MM.1S (cell line): Measurements from ENCODE around the gene GNL3L.
"Not testable (repeated sequence)": the region's sequence is repeated elsewhere in the genome, so short reads cannot be mapped to it uniquely, and the experiment has no call there.

Experiments
- DNase-seq: peaks from one replicate; pipeline ENCODE4 v3.0.0-alpha.2; 2015
- H2AFZ ChIP-seq: fragments of 300-600 bp; sonication (generic); 2 replicates; pipeline ENCODE4 v1.6.0; 2016; ENCODE audit warnings: antibody characterized with exemption, low read length
- H3F3A ChIP-seq: fragments of 300-600 bp; sonication (generic); 2 replicates; pipeline ENCODE4 v1.6.1; 2016; ENCODE audit warnings: mild to moderate bottlenecking, antibody characterized with exemption, low read length, moderate library complexity, mixed read lengths; ENCODE audit not compliant: insufficient read depth
- H3K27ac ChIP-seq: fragments of 300-600 bp; sonication (generic); 2 replicates; pipeline ENCODE4 v1.5.1; 2016; ENCODE audit warnings: mild to moderate bottlenecking, low read length
- H3K27me3 ChIP-seq: fragments of 300-600 bp; sonication (generic); replicated peaks from 2 replicates; pipeline ENCODE4 v1.6.0; 2016; ENCODE audit warnings: low read length; ENCODE audit not compliant: insufficient read depth
- H3K36me3 ChIP-seq: fragments of 300-600 bp; sonication (generic); replicated peaks from 2 replicates; pipeline ENCODE4 v1.6.1; 2016; ENCODE audit warnings: mild to moderate bottlenecking, low read length, mixed read lengths; ENCODE audit not compliant: insufficient read depth
- H3K4me1 ChIP-seq: fragments of 300-600 bp; sonication (generic); 2 replicates; pipeline ENCODE4 v1.6.1; 2016; ENCODE audit warnings: low read length, mixed read lengths
- H3K4me2 ChIP-seq: fragments of 300-600 bp; sonication (generic); 2 replicates; pipeline ENCODE4 v1.6.0; 2016; ENCODE audit warnings: low read depth, low read length
- H3K4me3 ChIP-seq: fragments of 300-600 bp; sonication (generic); 2 replicates; pipeline ENCODE4 v1.5.1; 2016; ENCODE audit warnings: low read length, mixed read lengths
- H3K79me2 ChIP-seq: fragments of 300-600 bp; sonication (generic); 2 replicates; pipeline ENCODE4 v1.6.1; 2016; ENCODE audit warnings: mixed run types, low read length, mixed read lengths
- H3K9ac ChIP-seq: fragments of 300-600 bp; sonication (generic); 2 replicates; pipeline ENCODE4 v1.6.1; 2016; ENCODE audit warnings: low read length, mixed read lengths
- H3K9me2 ChIP-seq: fragments of 300-600 bp; sonication (generic); replicated peaks from 2 replicates; pipeline ENCODE4 v1.6.1; 2016; ENCODE audit warnings: mild to moderate bottlenecking, low read length, mixed read lengths; ENCODE audit not compliant: insufficient read depth
- H3K9me3 ChIP-seq: fragments of 300-600 bp; sonication (generic); replicated peaks from 2 replicates; pipeline ENCODE4 v1.6.1; 2016; ENCODE audit warnings: mild to moderate bottlenecking, low read length, mixed read lengths; ENCODE audit not compliant: insufficient read depth
- H4K20me1 ChIP-seq: fragments of 300-600 bp; sonication (generic); 2 replicates; pipeline ENCODE4 v1.6.1; 2016; ENCODE audit warnings: mild to moderate bottlenecking, low read length, moderate library complexity, mixed read lengths; ENCODE audit not compliant: insufficient read depth
- EZH2 ChIP-seq: fragments of 300-600 bp; sonication (generic); optimal IDR thresholded peaks from 2 replicates; pipeline ENCODE3; 2017; ENCODE audit warnings: low read depth, mild to moderate bottlenecking, antibody characterized with exemption, low read length, mixed read lengths
- EZH2phosphoT487 ChIP-seq: fragments of 300-600 bp; sonication (generic); IDR thresholded peaks from 2 replicates; pipeline ENCODE4 v1.6.1; 2018; ENCODE audit warnings: antibody characterized with exemption, low read length
- TF ChIP-seq, protein P1 (sequence below): fragments of 300-600 bp; sonication (generic); IDR thresholded peaks from 2 replicates; pipeline ENCODE4 v1.5.1; 2016; ENCODE audit warnings: antibody characterized with exemption, low read length, mixed read lengths

GNL3L gene

DNA sequence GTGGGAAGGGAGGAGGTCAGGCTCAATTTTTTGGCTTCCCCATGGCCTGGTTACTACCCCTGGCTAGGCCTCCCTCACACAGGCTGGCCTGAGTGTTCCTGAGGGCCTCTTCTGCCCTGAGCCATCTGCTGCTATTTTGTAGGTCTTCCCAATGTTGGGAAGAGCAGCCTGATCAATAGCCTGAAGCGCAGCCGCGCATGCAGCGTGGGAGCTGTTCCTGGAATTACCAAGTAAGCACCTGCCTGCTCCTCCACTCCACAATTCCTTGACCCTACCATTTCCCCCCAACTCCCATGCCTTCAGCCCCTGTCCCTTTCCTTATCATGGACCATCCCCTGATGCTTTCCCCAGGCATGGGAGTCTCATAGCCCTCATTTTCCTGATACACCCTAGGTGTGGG is 20.8 kb downstream of the GNL3L start:
- H3K9me2 ChIP-seq: no peaks in the 10 kb centered on the region
- TF ChIP-seq, protein P1, sequence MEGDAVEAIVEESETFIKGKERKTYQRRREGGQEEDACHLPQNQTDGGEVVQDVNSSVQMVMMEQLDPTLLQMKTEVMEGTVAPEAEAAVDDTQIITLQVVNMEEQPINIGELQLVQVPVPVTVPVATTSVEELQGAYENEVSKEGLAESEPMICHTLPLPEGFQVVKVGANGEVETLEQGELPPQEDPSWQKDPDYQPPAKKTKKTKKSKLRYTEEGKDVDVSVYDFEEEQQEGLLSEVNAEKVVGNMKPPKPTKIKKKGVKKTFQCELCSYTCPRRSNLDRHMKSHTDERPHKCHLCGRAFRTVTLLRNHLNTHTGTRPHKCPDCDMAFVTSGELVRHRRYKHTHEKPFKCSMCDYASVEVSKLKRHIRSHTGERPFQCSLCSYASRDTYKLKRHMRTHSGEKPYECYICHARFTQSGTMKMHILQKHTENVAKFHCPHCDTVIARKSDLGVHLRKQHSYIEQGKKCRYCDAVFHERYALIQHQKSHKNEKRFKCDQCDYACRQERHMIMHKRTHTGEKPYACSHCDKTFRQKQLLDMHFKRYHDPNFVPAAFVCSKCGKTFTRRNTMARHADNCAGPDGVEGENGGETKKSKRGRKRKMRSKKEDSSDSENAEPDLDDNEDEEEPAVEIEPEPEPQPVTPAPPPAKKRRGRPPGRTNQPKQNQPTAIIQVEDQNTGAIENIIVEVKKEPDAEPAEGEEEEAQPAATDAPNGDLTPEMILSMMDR: no peak
- TF ChIP-seq EZH2: no peak
- no peak for TF ChIP-seq EZH2phosphoT487

DNA sequence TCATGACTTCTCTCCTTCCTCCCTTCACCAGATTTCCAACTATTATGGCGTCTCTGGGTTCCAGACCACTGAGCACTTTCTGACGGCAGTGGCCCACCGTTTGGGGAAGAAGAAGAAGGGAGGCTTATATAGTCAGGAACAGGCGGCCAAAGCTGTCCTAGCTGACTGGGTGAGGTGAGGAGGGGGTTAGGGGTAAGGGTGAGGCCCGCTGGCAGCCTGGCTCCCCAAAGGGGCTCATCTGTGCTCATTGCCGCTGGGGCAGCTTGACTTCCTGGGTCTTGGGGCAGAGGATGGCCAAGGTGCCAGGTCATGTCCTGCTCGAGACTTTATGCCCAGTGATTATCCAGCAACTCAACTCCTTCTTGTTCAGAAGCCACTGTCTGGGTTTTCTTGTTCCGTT is 21.8 kb downstream of the GNL3L start:
- H3K4me2 ChIP-seq: no peak overlapping the region
- no peaks in the 10 kb centered on the region for H3K79me2 ChIP-seq
- TF ChIP-seq EZH2phosphoT487 (no peak), EZH2 (no peak)
- TF ChIP-seq, protein P1: no peak
- DNase-seq: no peak
- H3K9me2 ChIP-seq: no peaks in the 10 kb centered on the region
- no peak overlapping the region for H2AFZ ChIP-seq
- H3F3A ChIP-seq: no peaks in the 10 kb centered on the region
- H4K20me1 ChIP-seq: no peaks in the 10 kb centered on the region
- no peak overlapping the region for H3K27ac ChIP-seq
- H3K4me3 ChIP-seq: no peak overlapping the region
- H3K4me1 ChIP-seq: no peaks in the 10 kb centered on the region
- no peaks in the 10 kb centered on the region for H3K27me3 ChIP-seq
- no peak overlapping the region for H3K9ac ChIP-seq
- no peaks in the 10 kb centered on the region for H3K36me3 ChIP-seq
- no peaks in the 10 kb centered on the region for H3K9me3 ChIP-seq

More for the DNA sequence above, 20.8 kb downstream of the GNL3L start:
- Histone ChIP-seq H4K20me1 (no peaks in the 10 kb centered on the region), H3K4me1 (no peaks in the 10 kb centered on the region), H3K36me3 (no peaks in the 10 kb centered on the region), H3F3A (no peaks in the 10 kb centered on the region), H3K4me2 (no peak overlapping the region), H2AFZ (no peak overlapping the region), H3K4me3 (no peak overlapping the region), H3K9me3 (no peaks in the 10 kb centered on the region), H3K27ac (no peak overlapping the region), H3K9ac (no peak overlapping the region), H3K27me3 (no peaks in the 10 kb centered on the region), H3K79me2 (no peaks in the 10 kb centered on the region)
- DNase-seq: no peak

DNA sequence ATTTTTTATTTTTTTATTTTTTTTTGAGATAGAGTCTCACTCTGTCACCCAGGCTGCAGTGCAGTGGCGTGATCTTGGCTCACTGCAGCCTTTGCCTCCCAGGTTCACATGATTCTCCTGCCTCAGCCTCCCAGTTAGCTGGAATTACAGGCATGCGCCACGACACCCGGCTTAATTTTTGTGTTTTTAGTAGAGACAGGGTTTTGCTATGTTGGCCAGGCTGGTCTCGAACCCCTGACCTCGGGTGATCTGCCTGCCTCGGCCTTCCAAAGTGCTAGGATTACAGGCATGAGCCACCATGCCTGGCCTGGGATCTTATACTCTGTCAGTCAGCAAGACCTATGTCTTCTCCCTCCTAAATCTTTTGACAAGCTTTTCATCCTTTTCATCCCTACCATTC is 25.0 kb downstream of the GNL3L start:
- H3K4me3 ChIP-seq, H4K20me1 ChIP-seq, DNase-seq, H3F3A ChIP-seq, H3K9me3 ChIP-seq, H3K27ac ChIP-seq, H3K9ac ChIP-seq, H2AFZ ChIP-seq, H3K4me2 ChIP-seq, H3K27me3 ChIP-seq, H3K4me1 ChIP-seq, H3K79me2 ChIP-seq, H3K9me2 ChIP-seq, H3K36me3 ChIP-seq: not testable (repeated sequence)

DNA sequence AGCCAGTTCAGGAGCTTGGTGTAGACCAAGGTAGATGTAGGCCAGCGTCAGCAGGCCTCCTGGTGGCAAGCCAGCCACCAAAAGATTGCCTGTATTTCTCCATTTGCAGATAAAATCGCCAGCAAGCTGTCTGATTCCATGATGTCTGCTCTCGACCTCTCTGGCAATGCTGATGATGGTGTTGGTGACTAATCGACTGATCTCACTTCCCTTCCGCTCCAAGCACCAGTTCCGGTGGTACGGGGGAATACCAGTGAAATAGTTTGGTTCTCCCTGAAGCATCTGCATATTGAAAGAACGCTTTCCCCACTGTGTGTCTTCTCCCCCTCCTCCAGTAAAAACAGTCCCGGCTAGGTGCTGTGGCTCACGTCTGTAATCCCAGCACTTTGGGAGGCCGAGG is 30.4 kb downstream of the GNL3L start:
- no peaks in the 10 kb centered on the region for H3K79me2 ChIP-seq
- H2AFZ ChIP-seq: no peak overlapping the region
- TF ChIP-seq EZH2phosphoT487: no peak
- TF ChIP-seq, protein P1: no peak
- TF ChIP-seq EZH2: no peak
- H4K20me1 ChIP-seq: no peaks in the 10 kb centered on the region
- no peak for DNase-seq
- H3K27ac ChIP-seq: no peak overlapping the region
- H3K9me3 ChIP-seq: no peaks in the 10 kb centered on the region
- no peaks in the 10 kb centered on the region for H3K27me3 ChIP-seq
- no peaks in the 10 kb centered on the region for H3K4me1 ChIP-seq
- H3K4me2 ChIP-seq: no peak overlapping the region
- H3F3A ChIP-seq: no peaks in the 10 kb centered on the region
- H3K36me3 ChIP-seq: no peaks in the 10 kb centered on the region
- no peaks in the 10 kb centered on the region for H3K9me2 ChIP-seq
- H3K4me3 ChIP-seq: no peak overlapping the region
- H3K9ac ChIP-seq: no peak overlapping the region
